ENCODE results near the gene IGLL5.

GRCh38 chr22:22941831-22942510 lies 54.4 kb downstream of the IGLL5 start:
- TF ChIP-seq ARNT (IDR thresholded peaks at IDR 0.05) = no peak
- TF ChIP-seq ELF4 (IDR thresholded peaks at IDR 0.05) = no peak
- TF ChIP-seq FOXM1 (IDR thresholded peaks at IDR 0.05; ENCODE audit: borderline replicate concordance) = no peak
- no peak for TF ChIP-seq ZNF384 (IDR thresholded peaks at IDR 0.05)
- no peak for TF ChIP-seq TARDBP (IDR thresholded peaks at IDR 0.05)
- TF ChIP-seq HDGF (IDR thresholded peaks at IDR 0.05; ENCODE audit: borderline replicate concordance) = no peak

Data from HEK293T (cell line).